H9 (cell line): ENCODE measurements around the gene TMEM270. TPM values are rescaled to one million over a fixed set of nuclear protein-coding genes. Genes with fewer than 3 reads are reported as not detected.

Source experiments
- DNase-seq: peaks from one replicate; pipeline ENCODE4 v3.0.0-alpha.2; 2017
- H2AFZ ChIP-seq: one replicate; pipeline ENCODE4 v1.6.1; 2013; ENCODE audit warnings: mild to moderate bottlenecking, low read length, control low read depth, moderate library complexity
- H2AK5ac ChIP-seq: 2 replicates; pipeline ENCODE4 v1.6.1; 2013; ENCODE audit warnings: low read length, control low read depth, mixed read lengths; ENCODE audit not compliant: insufficient read length
- H2BK120ac ChIP-seq: one replicate; pipeline ENCODE4 v1.6.1; 2013; ENCODE audit warnings: low read depth, mild to moderate bottlenecking, low read length, control low read depth, inconsistent platforms; ENCODE audit not compliant: poor library complexity, severe bottlenecking
- H2BK12ac ChIP-seq: 2 replicates; pipeline ENCODE4 v1.6.1; 2013; ENCODE audit warnings: low read length, control low read depth, mixed read lengths, low read depth; ENCODE audit not compliant: insufficient read length
- H2BK15ac ChIP-seq: 2 replicates; pipeline ENCODE4 v1.6.1; 2013; ENCODE audit warnings: low read depth, low read length, control low read depth
- H2BK20ac ChIP-seq: one replicate; pipeline ENCODE4 v1.6.1; 2013; ENCODE audit warnings: low read depth, mild to moderate bottlenecking, low read length, control low read depth, inconsistent platforms; ENCODE audit not compliant: poor library complexity, severe bottlenecking
- H2BK5ac ChIP-seq: 2 replicates; pipeline ENCODE4 v1.6.1; 2013; ENCODE audit warnings: low read length, control low read depth, mixed read lengths; ENCODE audit not compliant: insufficient read length
- H3K14ac ChIP-seq: 2 replicates; pipeline ENCODE4 v1.6.1; 2013; ENCODE audit warnings: low read length, control low read depth; ENCODE audit not compliant: insufficient read depth
- H3K18ac ChIP-seq: 2 replicates; pipeline ENCODE4 v1.6.1; 2013; ENCODE audit warnings: low read depth, mild to moderate bottlenecking, mixed read lengths, low read length, control low read depth; ENCODE audit not compliant: insufficient read length
- H3K23ac ChIP-seq: 2 replicates; pipeline ENCODE4 v1.6.1; 2013; ENCODE audit warnings: low read length, control low read depth, mixed read lengths, low read depth; ENCODE audit not compliant: insufficient read length
- H3K23me2 ChIP-seq: 2 replicates; pipeline ENCODE4 v1.6.1; 2013; ENCODE audit warnings: low read depth, mild to moderate bottlenecking, mixed read lengths, low read length, control low read depth; ENCODE audit not compliant: insufficient read length, poor library complexity, severe bottlenecking
- H3K27ac ChIP-seq: 2 replicates; pipeline ENCODE4 v1.5.1; 2013; ENCODE audit warnings: low read length, control low read depth, mixed read lengths, low read depth; ENCODE audit not compliant: insufficient read length
- H3K27me3 ChIP-seq: 2 replicates; pipeline ENCODE4 v1.6.1; 2013; ENCODE audit warnings: low read length, control low read depth, inconsistent platforms; ENCODE audit not compliant: insufficient read depth
- H3K4ac ChIP-seq: 2 replicates; pipeline ENCODE4 v1.6.1; 2013; ENCODE audit warnings: low read depth, mild to moderate bottlenecking, control low read depth, inconsistent platforms, low read length, moderate library complexity
- H3K4me1 ChIP-seq: 2 replicates; pipeline ENCODE4 v1.6.1; 2013; ENCODE audit warnings: low read length, control low read depth, inconsistent platforms; ENCODE audit not compliant: insufficient read depth
- H3K4me2 ChIP-seq: 2 replicates; pipeline ENCODE4 v1.6.1; 2013; ENCODE audit warnings: low read length, control low read depth, mixed read lengths; ENCODE audit not compliant: insufficient read length, insufficient read depth
- H3K56ac ChIP-seq: 2 replicates; pipeline ENCODE4 v1.6.1; 2013; ENCODE audit warnings: low read depth, mild to moderate bottlenecking, mixed read lengths, low read length, control low read depth; ENCODE audit not compliant: insufficient read length
- H3K79me1 ChIP-seq: 2 replicates; pipeline ENCODE4 v1.6.1; 2013; ENCODE audit warnings: low read depth, mild to moderate bottlenecking, moderate library complexity, low read length, control low read depth, inconsistent platforms; ENCODE audit not compliant: insufficient read depth, poor library complexity, severe bottlenecking
- H3K79me2 ChIP-seq: 2 replicates; pipeline ENCODE4 v1.6.1; 2013; ENCODE audit warnings: low read length, control low read depth, inconsistent platforms; ENCODE audit not compliant: insufficient read depth
- H3K9ac ChIP-seq: 2 replicates; pipeline ENCODE4 v1.6.1; 2013; ENCODE audit warnings: low read length, control low read depth, mixed read lengths; ENCODE audit not compliant: insufficient read length; ENCODE audit errors: extremely low read depth
- H3K9me3 ChIP-seq: one replicate; pipeline ENCODE4 v1.6.1; 2013; ENCODE audit warnings: low read depth, low read length, inconsistent platforms; ENCODE audit not compliant: control insufficient read depth
- H3T11ph ChIP-seq: one replicate; pipeline ENCODE4 v1.6.1; 2013; ENCODE audit warnings: mild to moderate bottlenecking, low read length, control low read depth, inconsistent platforms
- H4K20me1 ChIP-seq: one replicate; pipeline ENCODE4 v1.6.1; 2013; ENCODE audit not compliant: control insufficient read depth, insufficient read length, insufficient read depth
- H4K5ac ChIP-seq: 2 replicates; pipeline ENCODE4 v1.6.1; 2013; ENCODE audit warnings: low read depth, mild to moderate bottlenecking, mixed read lengths, low read length, control low read depth; ENCODE audit not compliant: insufficient read length
- H4K8ac ChIP-seq: replicated peaks from 2 replicates; pipeline ENCODE4 v1.6.1; 2013; ENCODE audit warnings: low read length, control low read depth, mixed read lengths, low read depth; ENCODE audit not compliant: insufficient read length
- H4K91ac ChIP-seq: 2 replicates; pipeline ENCODE4 v1.6.1; 2013; ENCODE audit warnings: low read depth, mild to moderate bottlenecking, moderate library complexity, mixed read lengths, low read length, control low read depth; ENCODE audit not compliant: insufficient read length
- H3K27ac Mint-ChIP-seq, 3 experiments: 2 replicates in 2 of 3; 3 replicates in 1 of 3; pipeline ENCODE4 v1.8.0; 2020 to 2021; ENCODE audit warnings: mixed read lengths in 3 of 3, mild to moderate bottlenecking in 1 of 3, moderate library complexity in 1 of 3
- H3K27me3 Mint-ChIP-seq: 2 replicates; pipeline ENCODE4 v1.8.0; 2021; ENCODE audit warnings: low read depth, mild to moderate bottlenecking, moderate library complexity, mixed read lengths
- H3K36me3 Mint-ChIP-seq, 3 experiments: 2 replicates in 2 of 3; 3 replicates in 1 of 3; pipeline ENCODE4 v1.8.0; 2020 to 2021; ENCODE audit warnings: low read depth in 3 of 3, mixed read lengths in 3 of 3; ENCODE audit not compliant: insufficient read depth in 1 of 3
- H3K4me1 Mint-ChIP-seq, 2 experiments: 2 replicates each; pipeline ENCODE4 v1.8.0; 2020; ENCODE audit warnings: mixed read lengths in 2 of 2
- H3K4me3 Mint-ChIP-seq, 2 experiments: 2 replicates in 1 of 2; 3 replicates in 1 of 2; pipeline ENCODE4 v1.8.0; 2020 to 2021; ENCODE audit warnings: mild to moderate bottlenecking in 2 of 2, mixed read lengths in 2 of 2, moderate library complexity in 1 of 2
- H3K9me3 Mint-ChIP-seq, 2 experiments: 2 replicates in 1 of 2; 3 replicates in 1 of 2; pipeline ENCODE4 v1.8.0; 2020; ENCODE audit warnings: mild to moderate bottlenecking in 2 of 2, mixed read lengths in 2 of 2, moderate library complexity in 1 of 2
- CTCF ChIP-seq: fragments of 200-600 bp; sonication (generic); conservative IDR thresholded peaks from 3 replicates; pipeline ENCODE4 v1.8.0; 2021; ENCODE audit warnings: antibody characterized with exemption, mild to moderate bottlenecking
- WGBS: extraction: QIAGEN DNeasy Blood & Tissue Kit; methylation state at CpG from one replicate; pipeline ENCODE4 v1.1.7; 2013; ENCODE audit warnings: missing lambda C conversion rate, low lambda C conversion rate, mixed read lengths; ENCODE audit not compliant: insufficient read length; ENCODE audit errors: extremely low coverage; 5-methylcytosine and 5-hydroxymethylcytosine counted together
- total RNA-seq: library from RNA; stranded (reverse); gene quantifications from 2 replicates; pipeline ENCODE4 v1.2.1, GENCODE V29; 2021

Gene TMEM270
- total RNA-seq, 1 experiment from 2014 or later, result not detected

DNA sequence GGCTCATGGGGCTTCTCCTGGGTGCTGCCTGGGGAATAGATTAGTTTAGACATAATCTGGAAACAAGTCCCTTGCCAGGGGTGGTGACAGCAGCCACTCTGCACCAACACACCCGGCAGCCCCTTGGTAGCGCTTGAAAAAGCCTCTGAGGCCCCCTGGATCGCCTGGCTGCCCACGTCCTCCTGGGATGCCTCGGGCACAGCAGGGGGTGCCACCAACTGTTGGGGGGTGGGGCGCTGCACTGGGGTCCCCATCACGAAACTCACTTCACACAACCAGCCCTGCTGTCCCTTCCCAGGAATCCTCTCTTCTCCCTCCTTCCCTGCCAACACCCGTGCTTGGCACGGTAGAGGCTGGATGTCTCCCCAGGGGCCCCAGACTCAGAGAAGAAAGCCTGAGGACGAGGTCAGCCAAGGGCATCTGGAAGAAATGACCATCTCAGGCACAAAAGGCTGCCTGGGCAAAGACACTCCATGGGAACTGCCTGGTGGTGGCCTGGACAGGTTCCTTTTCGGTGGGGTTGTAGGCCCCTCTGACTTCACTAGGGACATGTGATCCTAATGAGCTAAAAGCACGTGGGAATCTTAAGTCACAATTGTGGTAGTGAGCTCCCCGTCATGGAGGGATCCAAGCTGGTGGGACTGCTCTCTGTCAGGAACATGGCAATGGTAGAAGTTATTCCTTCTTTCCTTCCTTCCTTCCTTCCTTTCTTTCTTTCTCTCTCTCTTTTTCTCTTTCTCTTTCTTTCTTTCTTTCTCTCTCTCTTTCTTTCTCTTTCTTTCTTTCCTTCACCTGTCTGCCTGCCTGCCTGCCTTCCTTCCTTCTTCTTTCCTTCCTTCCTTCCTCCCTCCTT lies 11.3 kb downstream of the TMEM270 start:
- no peaks in the 10 kb centered on the region; the same call in 1 of the 2 replicates for H3K4me1 ChIP-seq
- no CpG with 5 or more reads among the region's 13 CpGs for WGBS
- H2AFZ ChIP-seq, result no peak overlapping the region
- H4K5ac ChIP-seq, result no peak overlapping the region
- H3K79me2 ChIP-seq, result no peaks in the 10 kb centered on the region
- Mint-ChIP-seq H3K9me3 (no peaks in the 10 kb centered on the region), H3K27me3 (peaks cover 2% of the 10 kb centered on the region), H3K36me3 (no peaks in the 10 kb centered on the region), H3K4me1 (peaks cover 6 to 19% of the 10 kb centered on the region in 2 experiments), H3K27ac (no peak overlapping the region), H3K4me3 (no peak overlapping the region)
- no peak for TF ChIP-seq CTCF
- no peaks in the 10 kb centered on the region for H3K23me2 ChIP-seq
- H3K9ac ChIP-seq, result no peak overlapping the region
- no peak overlapping the region for H2AK5ac ChIP-seq
- no peak overlapping the region for H3K18ac ChIP-seq
- no peak overlapping the region for H3K56ac ChIP-seq
- DNase-seq, result no peak
- no peak overlapping the region for H3K27ac ChIP-seq
- no peak overlapping the region for H3K4ac ChIP-seq
- H3T11ph ChIP-seq, result no peak overlapping the region
- no peak overlapping the region for H2BK20ac ChIP-seq
- no peak overlapping the region for H2BK15ac ChIP-seq
- no peak overlapping the region for H3K14ac ChIP-seq
- H3K4me2 ChIP-seq, result no peak overlapping the region
- H3K79me1 ChIP-seq, result no peaks in the 10 kb centered on the region
- H2BK120ac ChIP-seq, result no peak overlapping the region
- no peak overlapping the region for H2BK12ac ChIP-seq
- H4K91ac ChIP-seq, result no peak overlapping the region
- H4K20me1 ChIP-seq, result no peaks in the 10 kb centered on the region
- no peak overlapping the region for H2BK5ac ChIP-seq
- H3K9me3 ChIP-seq, result no peaks in the 10 kb centered on the region
- H4K8ac ChIP-seq, result no peak overlapping the region
- H3K23ac ChIP-seq, result no peak overlapping the region
- H3K27me3 ChIP-seq, result no peaks in the 10 kb centered on the region
